ENCODE results near the gene EFHB. TPM values are rescaled to one million over a fixed set of nuclear protein-coding genes. Genes with fewer than 3 reads are reported as not detected.
A peak's percentile ranks its signal among the peaks of the same experiment; 100 is the strongest.
"Not testable (repeated sequence)": the region's sequence is repeated elsewhere in the genome, so short reads cannot be mapped to it uniquely, and the experiment has no call there.

Gene EFHB
- total and polyA plus RNA-seq, 2 experiments from 2014 or later, result 0.15 to 0.39 TPM

DNA sequence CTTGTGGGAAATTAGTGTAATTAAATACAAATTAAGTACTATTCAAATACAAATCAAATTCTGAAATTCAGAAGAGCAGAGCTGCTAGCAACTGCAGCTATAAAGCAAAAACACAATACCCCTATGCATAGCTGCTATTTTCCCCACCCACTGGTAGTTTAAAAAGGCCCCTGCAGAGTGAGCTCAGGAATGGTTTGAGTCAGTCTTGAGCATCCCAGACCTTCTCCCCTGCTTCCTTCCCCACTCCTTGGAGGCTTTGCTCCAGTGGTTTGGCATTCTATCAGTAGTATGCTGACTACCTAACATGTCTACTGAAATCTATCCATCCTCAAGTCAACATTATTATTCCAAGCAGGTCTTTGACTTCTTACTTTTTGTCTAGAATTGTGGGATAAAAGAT is 53.0 kb downstream of the EFHB start:
- DNase-seq (ENCODE audit: low read depth in 1 of 2, low spot score in 1 of 2), result no peak
- Histone ChIP-seq H3K36me3 (no peaks in the 10 kb centered on the region), H3K27me3 (no peaks in the 10 kb centered on the region), H3K4me3 (no peak overlapping the region), H3K27ac (no peak overlapping the region), H3K9me3 (ENCODE audit: low read depth) (no peaks in the 10 kb centered on the region), H3K4me1 (ENCODE audit: low read depth) (no peaks in the 10 kb centered on the region)
- TF ChIP-seq, protein P1, sequence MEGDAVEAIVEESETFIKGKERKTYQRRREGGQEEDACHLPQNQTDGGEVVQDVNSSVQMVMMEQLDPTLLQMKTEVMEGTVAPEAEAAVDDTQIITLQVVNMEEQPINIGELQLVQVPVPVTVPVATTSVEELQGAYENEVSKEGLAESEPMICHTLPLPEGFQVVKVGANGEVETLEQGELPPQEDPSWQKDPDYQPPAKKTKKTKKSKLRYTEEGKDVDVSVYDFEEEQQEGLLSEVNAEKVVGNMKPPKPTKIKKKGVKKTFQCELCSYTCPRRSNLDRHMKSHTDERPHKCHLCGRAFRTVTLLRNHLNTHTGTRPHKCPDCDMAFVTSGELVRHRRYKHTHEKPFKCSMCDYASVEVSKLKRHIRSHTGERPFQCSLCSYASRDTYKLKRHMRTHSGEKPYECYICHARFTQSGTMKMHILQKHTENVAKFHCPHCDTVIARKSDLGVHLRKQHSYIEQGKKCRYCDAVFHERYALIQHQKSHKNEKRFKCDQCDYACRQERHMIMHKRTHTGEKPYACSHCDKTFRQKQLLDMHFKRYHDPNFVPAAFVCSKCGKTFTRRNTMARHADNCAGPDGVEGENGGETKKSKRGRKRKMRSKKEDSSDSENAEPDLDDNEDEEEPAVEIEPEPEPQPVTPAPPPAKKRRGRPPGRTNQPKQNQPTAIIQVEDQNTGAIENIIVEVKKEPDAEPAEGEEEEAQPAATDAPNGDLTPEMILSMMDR (IDR thresholded peaks at IDR 0.05; ENCODE audit: low read depth, low read length), result no peak

DNA sequence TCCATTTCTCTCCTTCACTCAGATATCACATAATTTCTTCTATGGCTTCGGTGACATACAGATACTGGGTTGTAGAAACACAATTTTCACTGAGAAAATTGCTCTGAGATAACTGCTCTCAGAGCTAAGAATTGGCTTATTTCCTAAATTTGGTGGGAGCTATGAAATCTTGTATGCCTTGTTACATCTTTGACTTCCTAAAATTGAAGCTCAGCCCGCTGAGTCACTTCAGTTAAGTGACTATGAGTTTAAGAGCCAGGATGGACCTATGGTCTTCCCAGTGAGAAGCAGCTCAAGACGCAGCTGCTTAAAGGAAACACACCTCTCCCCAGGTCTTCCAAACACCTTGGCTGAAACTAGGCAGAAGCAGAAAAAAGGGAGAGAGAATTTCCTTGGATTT is 56.4 kb downstream of the EFHB start:
- DNase-seq (ENCODE audit: low read depth in 1 of 2, low spot score in 1 of 2), result no peak
- Histone ChIP-seq H3K4me3 (no peak overlapping the region), H3K27me3 (no peaks in the 10 kb centered on the region), H3K36me3 (no peaks in the 10 kb centered on the region), H3K9me3 (ENCODE audit: low read depth) (no peaks in the 10 kb centered on the region), H3K4me1 (ENCODE audit: low read depth) (no peaks in the 10 kb centered on the region), H3K27ac (no peak overlapping the region)
- TF ChIP-seq, protein P1 (IDR thresholded peaks at IDR 0.05; ENCODE audit: low read depth, low read length), result no peak

DNA sequence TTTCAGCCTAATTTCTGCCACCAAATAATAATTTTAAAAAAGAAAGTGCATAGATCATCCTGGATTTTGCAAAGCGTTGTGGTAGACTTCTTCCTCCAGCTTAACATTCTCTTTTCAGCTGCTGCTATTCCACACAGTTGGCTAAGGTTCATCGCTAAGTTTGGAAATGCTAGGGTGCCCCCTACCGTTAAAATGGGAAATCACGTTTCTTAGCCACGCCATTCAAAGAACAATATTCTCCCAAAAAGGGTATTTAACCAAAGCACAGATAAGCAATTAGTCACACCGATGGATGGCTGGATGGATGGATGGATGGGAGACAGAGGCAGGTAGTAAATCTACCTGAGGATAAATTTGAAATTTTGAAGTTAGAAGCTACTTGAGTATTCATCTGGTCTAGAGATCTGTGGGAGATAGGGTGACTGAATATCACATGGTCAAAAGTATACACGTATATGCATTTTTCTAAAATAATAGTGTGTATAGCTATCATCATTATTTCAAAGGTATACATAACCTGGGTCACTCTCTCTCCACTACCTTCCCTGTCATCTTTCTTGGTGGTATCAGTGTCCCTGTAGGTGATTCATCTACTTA is 67.2 kb downstream of the EFHB start:
- peak; percentile 66 to 78 for DNase-seq (ENCODE audit: low read depth in 1 of 2, low spot score in 1 of 2)
- Histone ChIP-seq H3K36me3 (no peaks in the 10 kb centered on the region), H3K4me1 (ENCODE audit: low read depth) (no peaks in the 10 kb centered on the region), H3K4me3 (no peak overlapping the region), H3K27ac (no peak overlapping the region), H3K27me3 (no peaks in the 10 kb centered on the region), H3K9me3 (ENCODE audit: low read depth) (no peaks in the 10 kb centered on the region)
- TF ChIP-seq, protein P1 (IDR thresholded peaks at IDR 0.05; ENCODE audit: low read depth, low read length), result peak; percentile 82

DNA sequence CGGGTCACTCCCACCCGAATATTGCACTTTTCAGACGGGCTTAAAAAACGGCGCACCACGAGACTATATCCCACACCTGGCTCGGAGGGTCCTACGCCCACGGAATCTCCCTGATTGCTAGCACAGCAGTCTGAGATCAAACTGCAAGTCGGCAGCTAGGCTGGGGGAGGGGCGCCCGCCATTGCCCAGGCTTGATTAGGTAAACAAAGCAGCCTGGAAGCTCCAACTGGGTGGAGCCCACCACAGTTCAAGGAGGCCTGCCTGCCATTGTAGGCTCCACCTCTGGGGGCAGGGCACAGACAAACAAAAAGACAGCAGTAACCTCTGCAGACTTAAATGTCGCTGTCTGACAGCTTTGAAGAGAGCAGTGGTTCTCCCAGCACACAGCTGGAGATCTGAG is 78.7 kb downstream of the EFHB start:
- H3K27ac ChIP-seq; H3K27me3 ChIP-seq; DNase-seq (ENCODE audit: low read depth in 1 of 2, low spot score in 1 of 2); H3K9me3 ChIP-seq (ENCODE audit: low read depth); H3K4me3 ChIP-seq; H3K36me3 ChIP-seq; H3K4me1 ChIP-seq (ENCODE audit: low read depth): not testable (repeated sequence)

DNA sequence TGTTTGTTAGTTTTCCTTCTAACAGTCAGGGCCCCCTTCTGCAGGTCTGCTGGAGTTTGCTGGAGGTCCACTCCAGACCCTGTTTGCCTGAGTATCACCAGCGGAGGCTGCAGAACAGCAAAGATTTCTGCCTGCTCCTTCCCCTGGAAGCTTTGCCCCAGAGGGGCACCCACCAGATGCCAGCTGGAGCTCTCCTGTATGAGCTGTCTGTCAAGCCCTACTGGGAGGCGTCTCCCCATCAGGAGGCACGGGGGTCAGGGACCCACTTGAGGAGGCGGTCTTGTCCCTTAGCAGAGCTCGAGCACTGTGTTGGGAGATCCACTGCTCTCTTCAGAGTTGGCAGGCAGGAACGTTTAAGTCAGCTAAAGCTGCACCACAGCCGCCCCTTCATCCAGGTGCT is 87.4 kb downstream of the EFHB start:
- not testable (repeated sequence) for H3K36me3 ChIP-seq; H3K4me1 ChIP-seq (ENCODE audit: low read depth); H3K27me3 ChIP-seq; DNase-seq (ENCODE audit: low read depth in 1 of 2, low spot score in 1 of 2); H3K9me3 ChIP-seq (ENCODE audit: low read depth); H3K4me3 ChIP-seq; H3K27ac ChIP-seq

Other genes starting within 250 kb of the EFHB start
- gene RAB5A, start 12.9 kb upstream of the EFHB start, total RNA-seq, result 40.7 and 55.7 TPM in 2 replicates
- gene RAB5A, start 12.9 kb upstream of the EFHB start, polyA plus RNA-seq, result 56.1 and 62.4 TPM in 2 replicates
- gene PP2D1, start 78.0 kb upstream of the EFHB start, total RNA-seq, result not detected in 2 replicates
- gene PP2D1, start 78.0 kb upstream of the EFHB start, polyA plus RNA-seq, result 0.13 and 0.27 TPM in 2 replicates
- gene KAT2B, start 106.2 kb upstream of the EFHB start, total RNA-seq, result 10.0 and 13.7 TPM in 2 replicates
- gene KAT2B, start 106.2 kb upstream of the EFHB start, polyA plus RNA-seq, result 17.3 and 18.6 TPM in 2 replicates